GM12872 (cell line): Measurements from ENCODE around the gene KNSTRN.

Experiments
- CTCF ChIP-seq: IDR thresholded peaks from 3 replicates; pipeline ENCODE4 v1.5.1; 2011; ENCODE audit warnings: low read depth, mild to moderate bottlenecking, low read length, moderate library complexity; ENCODE audit not compliant: insufficient read depth

Gene KNSTRN

DNA sequence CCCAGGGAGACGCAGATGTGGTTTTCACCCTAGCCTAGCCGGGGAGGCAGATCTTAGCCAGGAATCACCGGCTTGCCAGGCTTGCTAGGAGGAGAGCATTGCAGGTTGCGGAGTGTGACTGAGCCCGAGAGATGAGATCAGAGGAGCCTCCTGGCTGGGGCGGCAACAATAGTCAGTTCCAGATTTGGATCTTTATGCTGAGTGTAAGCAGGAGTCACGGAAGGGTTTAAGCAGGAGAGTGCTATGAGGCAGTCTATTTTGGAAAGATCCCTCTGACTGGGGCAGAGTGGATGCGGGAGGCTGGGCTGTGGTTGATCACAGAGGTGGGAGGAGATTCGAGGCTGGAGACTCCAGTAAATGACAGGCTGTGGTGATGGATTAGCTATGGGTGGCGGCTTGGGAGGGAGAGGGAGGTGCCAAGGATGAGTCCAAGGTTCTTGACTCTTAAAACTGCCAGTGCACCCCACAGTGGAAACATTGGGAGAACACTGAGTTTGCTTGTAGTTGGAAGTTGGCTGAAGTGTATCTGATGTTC, 47.8 kb downstream of the KNSTRN start:
- TF ChIP-seq CTCF, result no peak

- no peak for TF ChIP-seq CTCF
Observed at GRCh38 chr15:40435023-40435709, 52.6 kb downstream of the KNSTRN start.

DNA sequence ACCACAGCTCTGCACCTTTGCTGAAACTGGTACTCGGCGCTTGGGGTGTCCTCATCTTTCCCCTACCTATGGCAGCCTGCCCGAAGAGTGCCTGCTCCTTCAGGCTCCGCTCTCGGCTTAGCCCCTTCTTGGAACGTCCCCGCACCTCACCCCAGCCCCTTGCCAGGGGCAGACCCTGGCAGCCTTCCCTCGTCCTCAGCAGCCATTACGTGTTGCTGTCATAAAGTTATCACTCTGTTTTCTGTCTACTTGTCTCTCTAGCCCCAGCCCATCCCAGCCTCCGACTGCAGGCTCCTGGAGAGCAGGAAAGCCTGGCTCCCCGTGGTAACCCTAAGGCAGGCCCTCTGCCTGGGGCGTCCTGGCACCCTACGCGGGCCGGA, 53.2 kb downstream of the KNSTRN start:
- no peak for TF ChIP-seq CTCF

DNA sequence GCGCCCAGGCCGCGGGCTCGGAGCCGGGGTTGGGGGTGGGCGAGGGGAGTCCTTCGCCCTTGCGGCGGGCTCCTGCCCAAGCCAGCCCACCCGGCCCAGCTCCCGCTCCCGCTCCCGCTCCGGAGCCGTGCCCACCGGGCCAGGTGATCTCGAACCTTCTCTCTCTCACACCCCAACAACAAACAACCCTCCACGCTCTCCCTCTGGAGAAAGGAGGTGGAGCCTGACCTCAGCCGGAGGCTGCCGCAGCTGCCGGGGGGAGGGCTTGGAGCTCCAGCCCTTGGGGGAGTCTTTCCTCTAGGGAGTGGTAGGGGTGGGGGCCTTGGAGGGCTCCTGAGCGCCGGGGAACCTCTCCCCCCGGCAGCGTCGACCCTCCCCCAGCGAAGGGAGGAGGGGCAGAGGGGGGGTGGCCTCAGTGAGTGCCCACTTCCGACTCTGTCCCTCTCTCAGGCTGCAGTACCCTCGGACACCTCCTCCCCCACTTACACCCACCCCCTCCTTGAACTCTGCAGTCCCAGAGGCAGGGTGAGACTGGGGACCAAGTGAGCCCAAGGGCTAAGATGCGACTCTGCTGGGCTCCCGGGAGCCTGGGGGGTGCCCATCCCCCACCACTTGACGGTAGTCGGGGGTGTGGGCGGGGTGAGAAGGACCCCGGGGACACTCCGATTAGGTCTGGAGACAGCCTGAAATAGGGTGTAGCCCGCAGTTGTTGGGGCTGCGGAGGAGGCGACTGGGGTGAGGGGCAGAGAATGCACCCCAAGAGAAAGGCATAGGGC, 53.8 kb downstream of the KNSTRN start:
- no peak for TF ChIP-seq CTCF

DNA sequence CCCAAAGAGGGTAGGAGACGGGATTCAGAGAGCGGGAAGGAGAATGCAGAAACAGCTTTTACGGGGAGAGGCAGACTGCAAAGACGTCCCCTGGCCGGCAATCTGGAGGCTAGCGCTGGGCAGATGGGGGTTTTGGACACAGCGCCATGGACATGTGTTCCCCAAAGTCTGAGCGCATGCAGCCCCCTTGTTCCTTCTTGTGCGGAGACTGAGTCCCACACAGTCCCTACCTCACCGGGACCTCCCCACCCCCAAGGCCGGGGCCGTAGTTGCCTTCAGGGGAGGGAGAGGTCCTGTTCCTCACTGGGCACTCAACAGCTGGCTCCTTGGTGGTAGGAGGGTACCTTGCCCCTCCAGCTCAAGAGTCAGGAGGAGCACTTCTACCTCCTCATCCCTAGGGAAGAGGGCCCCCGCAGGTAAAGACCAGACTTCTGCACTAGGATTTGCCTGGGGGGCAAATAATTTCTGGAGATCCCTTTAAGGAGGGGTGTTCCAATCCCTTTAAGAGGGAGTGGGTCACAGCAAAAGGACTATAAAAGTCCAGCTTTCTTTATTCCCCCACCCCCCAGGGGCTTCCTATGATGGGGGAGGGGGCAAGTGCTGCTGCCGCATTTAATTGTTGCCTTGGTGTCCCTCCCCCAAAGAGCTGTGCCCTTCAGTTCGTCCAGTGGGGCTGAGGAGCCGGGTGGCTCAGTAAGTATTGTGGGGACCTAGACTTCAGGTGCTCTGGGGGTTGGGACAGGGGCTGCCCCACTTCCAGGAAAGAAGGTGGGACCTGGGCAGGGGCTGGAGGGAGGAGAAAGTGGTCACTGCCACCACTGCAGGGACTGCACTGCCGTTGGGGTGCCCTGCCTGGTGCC, 54.6 kb downstream of the KNSTRN start:
- no peak for TF ChIP-seq CTCF

DNA sequence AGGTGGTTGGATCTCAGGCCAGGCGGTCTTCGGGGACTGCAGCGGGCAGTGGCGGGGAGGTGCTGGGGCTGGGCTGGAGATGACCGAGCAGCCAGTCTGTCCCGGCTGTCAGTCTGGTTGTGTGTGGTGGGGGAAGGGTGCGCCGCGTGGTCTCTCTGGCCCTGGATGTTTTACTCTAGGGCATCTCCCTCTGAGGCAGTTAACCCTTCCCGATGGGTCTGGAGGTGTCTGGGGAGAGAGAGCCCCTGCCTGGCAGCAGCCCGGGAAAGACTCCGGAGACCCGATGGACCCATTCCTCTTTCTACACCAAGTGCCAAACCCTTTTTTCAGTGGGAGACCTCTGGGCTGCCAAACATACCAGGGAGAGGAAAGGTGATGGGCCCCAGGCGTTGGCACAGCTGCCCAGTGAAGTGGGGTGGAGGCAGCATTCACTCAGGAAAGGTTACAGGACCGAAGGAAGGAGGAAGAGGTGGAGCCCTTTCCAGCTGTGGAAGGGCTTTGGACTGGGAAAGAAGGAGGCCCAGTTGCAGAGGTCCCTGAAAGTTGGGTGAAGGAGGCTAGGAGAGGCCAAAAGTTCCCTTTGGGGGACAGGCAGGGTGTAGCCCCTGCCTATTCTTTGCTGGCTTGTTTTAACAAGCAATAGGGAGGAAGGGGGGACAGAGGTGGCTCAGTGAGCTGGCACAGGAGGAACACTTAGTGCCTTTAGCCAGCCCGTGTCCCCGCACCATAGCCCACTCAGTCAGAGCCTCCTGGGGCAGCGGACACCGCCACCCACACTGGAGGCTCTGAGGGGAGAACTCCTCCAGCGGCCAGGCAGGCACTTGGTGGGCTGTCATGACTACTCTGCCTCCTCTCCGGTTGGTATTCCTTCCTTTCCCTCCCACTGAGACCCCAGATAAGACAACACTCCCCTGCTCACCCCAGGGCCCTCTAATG, 55.5 kb downstream of the KNSTRN start:
- TF ChIP-seq CTCF, result no peak
